ENCODE results near the gene PPP2R5E.

PPP2R5E gene

DNA sequence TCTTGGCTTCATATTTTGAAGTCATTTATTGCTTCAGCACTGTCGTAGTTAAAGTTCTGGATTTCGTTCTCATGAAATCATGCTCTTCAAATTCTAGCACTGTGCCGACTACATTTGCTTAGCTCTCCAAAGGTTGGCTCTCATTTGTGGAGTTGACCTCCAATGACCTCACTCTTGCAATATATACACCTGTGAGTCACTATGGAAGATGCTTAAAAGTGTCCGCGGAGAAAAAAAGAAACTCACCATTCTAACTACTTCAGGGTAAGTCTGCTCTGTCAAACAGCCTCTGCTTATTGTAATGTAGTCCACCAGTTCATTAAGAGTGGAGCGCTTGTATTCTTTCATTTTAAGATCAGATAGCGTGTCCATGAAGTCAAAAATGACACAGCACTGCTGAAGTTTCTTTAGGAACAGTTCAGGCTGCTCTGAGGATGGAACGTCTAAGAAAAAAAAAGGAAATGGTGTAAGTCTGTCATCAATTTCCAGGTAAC is 89.7 kb downstream of the PPP2R5E start:
- TF ChIP-seq, protein P1, sequence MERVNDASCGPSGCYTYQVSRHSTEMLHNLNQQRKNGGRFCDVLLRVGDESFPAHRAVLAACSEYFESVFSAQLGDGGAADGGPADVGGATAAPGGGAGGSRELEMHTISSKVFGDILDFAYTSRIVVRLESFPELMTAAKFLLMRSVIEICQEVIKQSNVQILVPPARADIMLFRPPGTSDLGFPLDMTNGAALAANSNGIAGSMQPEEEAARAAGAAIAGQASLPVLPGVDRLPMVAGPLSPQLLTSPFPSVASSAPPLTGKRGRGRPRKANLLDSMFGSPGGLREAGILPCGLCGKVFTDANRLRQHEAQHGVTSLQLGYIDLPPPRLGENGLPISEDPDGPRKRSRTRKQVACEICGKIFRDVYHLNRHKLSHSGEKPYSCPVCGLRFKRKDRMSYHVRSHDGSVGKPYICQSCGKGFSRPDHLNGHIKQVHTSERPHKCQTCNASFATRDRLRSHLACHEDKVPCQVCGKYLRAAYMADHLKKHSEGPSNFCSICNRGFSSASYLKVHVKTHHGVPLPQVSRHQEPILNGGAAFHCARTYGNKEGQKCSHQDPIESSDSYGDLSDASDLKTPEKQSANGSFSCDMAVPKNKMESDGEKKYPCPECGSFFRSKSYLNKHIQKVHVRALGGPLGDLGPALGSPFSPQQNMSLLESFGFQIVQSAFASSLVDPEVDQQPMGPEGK (CRISPR knock-in tag; IDR thresholded peaks at IDR 0.05; ENCODE audit: borderline replicate concordance): no peak
- peak; percentile 28; the same call in 1 of the 2 replicates for TF ChIP-seq ISL1 (CRISPR knock-in tag; IDR thresholded peaks at IDR 0.05)
- ATAC-seq: peak; percentile 40; the same call in 2 of the 3 replicates

DNA sequence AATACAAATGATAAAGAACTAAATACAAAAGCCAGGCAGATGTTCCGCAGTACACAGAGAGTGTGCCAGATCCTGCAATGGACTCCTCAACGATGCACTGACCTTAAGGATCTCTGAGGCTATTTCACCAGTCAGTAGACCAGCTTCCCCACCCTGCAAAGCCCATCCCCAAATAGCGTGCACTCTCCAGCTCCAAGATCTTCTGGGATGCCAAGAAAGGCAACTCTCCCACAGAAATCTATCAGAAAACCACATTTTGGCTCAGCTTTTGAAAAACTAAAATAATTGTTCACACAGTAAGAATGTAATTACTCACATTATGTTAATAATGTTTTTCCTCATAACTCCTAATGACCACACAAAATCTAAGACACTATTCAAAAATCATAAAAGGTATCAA is 90.4 kb downstream of the PPP2R5E start:
- peak; percentile 81; the same call in 1 of the 2 replicates for TF ChIP-seq ZNF70 (CRISPR knock-in tag; IDR thresholded peaks at IDR 0.05)
- no peak for TF ChIP-seq ZC3H10 (CRISPR knock-in tag; IDR thresholded peaks at IDR 0.05)
- ATAC-seq: no peak

DNA sequence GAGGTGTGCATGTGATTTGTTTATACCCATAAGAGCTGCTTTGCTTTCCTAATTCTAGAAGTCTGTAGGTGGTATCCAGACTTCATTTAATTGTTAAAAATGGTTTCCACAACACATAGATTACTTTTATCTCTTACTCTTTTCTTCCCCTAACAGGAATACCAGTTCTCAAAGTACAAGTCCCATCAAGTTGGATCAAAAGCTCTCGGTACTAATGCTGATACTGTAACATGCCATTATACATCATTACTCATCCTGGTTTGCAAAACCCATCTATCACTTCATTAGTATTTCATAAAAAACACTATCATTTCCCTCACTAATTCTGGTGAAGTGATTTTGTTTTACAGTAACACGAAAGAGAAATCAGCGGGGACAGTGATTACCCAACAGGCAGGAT is 94.3 kb downstream of the PPP2R5E start:
- no peak for ATAC-seq
- TF ChIP-seq ARNTL (CRISPR knock-in tag; IDR thresholded peaks at IDR 0.05; ENCODE audit: borderline replicate concordance, low read depth) (no peak), ZNF8 (CRISPR knock-in tag; IDR thresholded peaks at IDR 0.05) (no peak), BACH2 (CRISPR knock-in tag; IDR thresholded peaks at IDR 0.05; ENCODE audit: borderline replicate concordance) (no peak), CSDC2 (CRISPR knock-in tag; IDR thresholded peaks at IDR 0.05) (no peak), SNAI2 (CRISPR knock-in tag; IDR thresholded peaks at IDR 0.05) (no peak), TOX (CRISPR knock-in tag; IDR thresholded peaks at IDR 0.05; ENCODE audit: borderline replicate concordance) (no peak), ZNF565 (CRISPR knock-in tag; conservative IDR thresholded peaks at IDR 0.05; ENCODE audit: low read depth) (no peak), GLIS3 (CRISPR knock-in tag; IDR thresholded peaks at IDR 0.05) (no peak)
- TF ChIP-seq, protein P2, sequence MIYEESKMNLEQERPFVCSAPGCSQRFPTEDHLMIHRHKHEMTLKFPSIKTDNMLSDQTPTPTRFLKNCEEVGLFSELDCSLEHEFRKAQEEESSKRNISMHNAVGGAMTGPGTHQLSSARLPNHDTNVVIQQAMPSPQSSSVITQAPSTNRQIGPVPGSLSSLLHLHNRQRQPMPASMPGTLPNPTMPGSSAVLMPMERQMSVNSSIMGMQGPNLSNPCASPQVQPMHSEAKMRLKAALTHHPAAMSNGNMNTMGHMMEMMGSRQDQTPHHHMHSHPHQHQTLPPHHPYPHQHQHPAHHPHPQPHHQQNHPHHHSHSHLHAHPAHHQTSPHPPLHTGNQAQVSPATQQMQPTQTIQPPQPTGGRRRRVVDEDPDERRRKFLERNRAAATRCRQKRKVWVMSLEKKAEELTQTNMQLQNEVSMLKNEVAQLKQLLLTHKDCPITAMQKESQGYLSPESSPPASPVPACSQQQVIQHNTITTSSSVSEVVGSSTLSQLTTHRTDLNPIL (CRISPR knock-in tag; IDR thresholded peaks at IDR 0.05; ENCODE audit: low read depth): no peak
- TF ChIP-seq, protein P3, sequence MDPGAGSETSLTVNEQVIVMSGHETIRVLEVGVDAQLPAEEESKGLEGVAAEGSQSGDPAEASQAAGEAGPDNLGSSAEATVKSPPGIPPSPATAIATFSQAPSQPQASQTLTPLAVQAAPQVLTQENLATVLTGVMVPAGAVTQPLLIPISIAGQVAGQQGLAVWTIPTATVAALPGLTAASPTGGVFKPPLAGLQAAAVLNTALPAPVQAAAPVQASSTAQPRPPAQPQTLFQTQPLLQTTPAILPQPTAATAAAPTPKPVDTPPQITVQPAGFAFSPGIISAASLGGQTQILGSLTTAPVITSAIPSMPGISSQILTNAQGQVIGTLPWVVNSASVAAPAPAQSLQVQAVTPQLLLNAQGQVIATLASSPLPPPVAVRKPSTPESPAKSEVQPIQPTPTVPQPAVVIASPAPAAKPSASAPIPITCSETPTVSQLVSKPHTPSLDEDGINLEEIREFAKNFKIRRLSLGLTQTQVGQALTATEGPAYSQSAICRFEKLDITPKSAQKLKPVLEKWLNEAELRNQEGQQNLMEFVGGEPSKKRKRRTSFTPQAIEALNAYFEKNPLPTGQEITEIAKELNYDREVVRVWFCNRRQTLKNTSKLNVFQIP (CRISPR knock-in tag; IDR thresholded peaks at IDR 0.05; ENCODE audit: borderline replicate concordance, low read depth): no peak
- TF ChIP-seq, protein P4, sequence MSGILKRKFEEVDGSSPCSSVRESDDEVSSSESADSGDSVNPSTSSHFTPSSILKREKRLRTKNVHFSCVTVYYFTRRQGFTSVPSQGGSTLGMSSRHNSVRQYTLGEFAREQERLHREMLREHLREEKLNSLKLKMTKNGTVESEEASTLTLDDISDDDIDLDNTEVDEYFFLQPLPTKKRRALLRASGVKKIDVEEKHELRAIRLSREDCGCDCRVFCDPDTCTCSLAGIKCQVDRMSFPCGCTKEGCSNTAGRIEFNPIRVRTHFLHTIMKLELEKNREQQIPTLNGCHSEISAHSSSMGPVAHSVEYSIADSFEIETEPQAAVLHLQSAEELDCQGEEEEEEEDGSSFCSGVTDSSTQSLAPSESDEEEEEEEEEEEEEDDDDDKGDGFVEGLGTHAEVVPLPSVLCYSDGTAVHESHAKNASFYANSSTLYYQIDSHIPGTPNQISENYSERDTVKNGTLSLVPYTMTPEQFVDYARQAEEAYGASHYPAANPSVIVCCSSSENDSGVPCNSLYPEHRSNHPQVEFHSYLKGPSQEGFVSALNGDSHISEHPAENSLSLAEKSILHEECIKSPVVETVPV (CRISPR knock-in tag; IDR thresholded peaks at IDR 0.05): no peak

DNA sequence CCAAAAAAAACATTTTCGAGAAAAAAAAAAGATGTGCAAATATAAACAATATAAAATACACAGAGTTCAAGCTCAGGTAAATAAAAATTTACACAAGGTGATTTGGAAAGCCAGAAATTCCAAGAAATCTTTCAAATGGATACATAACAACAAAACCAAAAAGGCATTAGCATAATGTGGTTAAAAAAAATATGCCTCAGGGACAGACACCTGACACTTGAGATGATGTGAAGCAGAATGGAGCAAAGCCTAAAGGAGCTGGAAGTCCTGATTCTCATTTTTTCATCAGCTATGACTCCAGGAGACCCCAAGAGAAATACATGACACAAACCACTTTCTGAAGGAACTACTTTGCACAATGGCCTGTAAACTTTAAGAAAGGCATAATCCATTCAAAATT is 98.6 kb downstream of the PPP2R5E start:
- no peak for ATAC-seq
- TF ChIP-seq ISL1 (CRISPR knock-in tag; IDR thresholded peaks at IDR 0.05): no peak
- no peak for TF ChIP-seq ZC3H10 (CRISPR knock-in tag; IDR thresholded peaks at IDR 0.05)
- TF ChIP-seq ZFP30 (CRISPR knock-in tag; IDR thresholded peaks at IDR 0.05): no peak
- no peak for TF ChIP-seq TOX (CRISPR knock-in tag; IDR thresholded peaks at IDR 0.05; ENCODE audit: borderline replicate concordance)
- no peak for TF ChIP-seq BACH2 (CRISPR knock-in tag; IDR thresholded peaks at IDR 0.05; ENCODE audit: borderline replicate concordance)
- no peak for TF ChIP-seq CSDC2 (CRISPR knock-in tag; IDR thresholded peaks at IDR 0.05)
- TF ChIP-seq TCF4 (CRISPR knock-in tag; IDR thresholded peaks at IDR 0.05; ENCODE audit: borderline replicate concordance): no peak
- no peak for TF ChIP-seq ESRRG (CRISPR knock-in tag; IDR thresholded peaks at IDR 0.05)
- TF ChIP-seq, protein P4 (CRISPR knock-in tag; IDR thresholded peaks at IDR 0.05): no peak
- no peak for TF ChIP-seq PPARA (CRISPR knock-in tag; IDR thresholded peaks at IDR 0.05; ENCODE audit: borderline replicate concordance)
- TF ChIP-seq, protein P1 (CRISPR knock-in tag; IDR thresholded peaks at IDR 0.05; ENCODE audit: borderline replicate concordance): no peak
- TF ChIP-seq, protein P2 (CRISPR knock-in tag; IDR thresholded peaks at IDR 0.05; ENCODE audit: low read depth): no peak
- TF ChIP-seq RARB (CRISPR knock-in tag; IDR thresholded peaks at IDR 0.05): no peak
- TF ChIP-seq OSR1 (CRISPR knock-in tag; IDR thresholded peaks at IDR 0.05): no peak
- no peak for TF ChIP-seq GLIS3 (CRISPR knock-in tag; IDR thresholded peaks at IDR 0.05)
- TF ChIP-seq, protein P3 (CRISPR knock-in tag; IDR thresholded peaks at IDR 0.05; ENCODE audit: borderline replicate concordance, low read depth): no peak
- TF ChIP-seq SNAI2 (CRISPR knock-in tag; IDR thresholded peaks at IDR 0.05): no peak
